Calu3 (cell line): ENCODE measurements around the gene GSDMA. TPM values are rescaled to one million over a fixed set of nuclear protein-coding genes. Genes with fewer than 3 reads are reported as not detected.

ENCODE experiments used
- BruUV-seq: library from RNA; stranded (reverse); fragments of 400-500 nt; replicated peaks from 2 replicates; lab custom pipeline; 2021; lab: Mats Ljungman, UMichigan
- CTCF ChIA-PET: fragments of 300-600 bp; sonication (Branson Sonifier 250); formaldehyde crosslinking; loops from one replicate; lab custom pipeline; 2022; ENCODE audit warnings: antibody characterized with exemption; lab: Charles Lee
- DNase-seq: peaks from one replicate; pipeline ENCODE4 v3.0.0; 2022
- H3K27ac Mint-ChIP-seq: one replicate; pipeline ENCODE4 v1.8.0; 2022; ENCODE audit warnings: mixed read lengths; ENCODE audit not compliant: unreplicated experiment
- H3K27me3 Mint-ChIP-seq: one replicate; pipeline ENCODE4 v1.8.0; 2022; ENCODE audit warnings: mixed read lengths; ENCODE audit not compliant: unreplicated experiment
- H3K36me3 Mint-ChIP-seq: one replicate; pipeline ENCODE4 v1.8.0; 2022; ENCODE audit warnings: mild to moderate bottlenecking, moderate library complexity, mixed read lengths; ENCODE audit not compliant: insufficient read depth, unreplicated experiment
- H3K4me1 Mint-ChIP-seq: one replicate; pipeline ENCODE4 v1.8.0; 2022; ENCODE audit warnings: mild to moderate bottlenecking, low read depth, mixed read lengths; ENCODE audit not compliant: unreplicated experiment
- H3K4me3 Mint-ChIP-seq: one replicate; pipeline ENCODE4 v1.8.0; 2022; ENCODE audit warnings: mild to moderate bottlenecking, low read depth, moderate library complexity, mixed read lengths; ENCODE audit not compliant: unreplicated experiment
- H3K9me3 Mint-ChIP-seq: one replicate; pipeline ENCODE4 v1.8.0; 2022; ENCODE audit warnings: low read depth, mixed read lengths; ENCODE audit not compliant: unreplicated experiment
- intact Hi-C: fragments of 100-400 bp; cut with micrococcal nuclease; formaldehyde crosslinking; loops from one replicate; pipeline ENCODE4 v1.10.0; 2022; ENCODE audit not compliant: unreplicated experiment
- total RNA-seq: library from RNA; stranded (reverse); gene quantifications from 2 replicates; pipeline ENCODE4 v1.2.3, GENCODE V29; 2022
- TF ChIP-seq, protein P1 (sequence below): fragments of 200-600 bp; IDR thresholded peaks from one replicate; pipeline ENCODE4 v1.8.0; 2022; ENCODE audit warnings: antibody characterized with exemption; ENCODE audit not compliant: unreplicated experiment

Gene GSDMA
- total RNA-seq, 1 experiment from 2014 or later, result 0.33 TPM

DNA sequence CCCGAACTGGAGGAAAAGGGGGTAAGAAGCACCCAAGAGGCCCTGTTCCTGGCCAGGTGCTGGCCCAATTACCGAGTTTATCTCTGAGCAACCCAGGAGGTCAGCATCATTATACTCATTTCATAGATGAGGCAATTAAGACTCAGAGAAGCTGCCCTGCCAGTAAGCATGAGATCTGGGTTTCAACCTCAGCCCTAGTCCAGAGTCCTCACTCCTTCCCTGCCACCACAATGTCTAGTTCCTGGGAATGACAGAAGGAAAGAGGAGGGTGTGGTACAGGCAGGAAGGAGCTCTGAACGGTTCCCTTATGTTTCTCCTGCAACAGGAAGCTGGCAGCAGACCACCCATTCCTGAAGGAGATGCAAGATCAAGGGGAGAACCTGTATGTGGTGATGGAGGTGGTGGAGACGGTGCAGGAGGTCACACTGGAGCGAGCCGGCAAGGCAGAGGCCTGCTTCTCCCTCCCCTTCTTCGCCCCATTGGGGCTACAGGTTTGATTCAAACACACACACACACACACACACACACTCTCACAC lies 7.4 kb downstream of the GSDMA start:
- TF ChIP-seq, protein P1, sequence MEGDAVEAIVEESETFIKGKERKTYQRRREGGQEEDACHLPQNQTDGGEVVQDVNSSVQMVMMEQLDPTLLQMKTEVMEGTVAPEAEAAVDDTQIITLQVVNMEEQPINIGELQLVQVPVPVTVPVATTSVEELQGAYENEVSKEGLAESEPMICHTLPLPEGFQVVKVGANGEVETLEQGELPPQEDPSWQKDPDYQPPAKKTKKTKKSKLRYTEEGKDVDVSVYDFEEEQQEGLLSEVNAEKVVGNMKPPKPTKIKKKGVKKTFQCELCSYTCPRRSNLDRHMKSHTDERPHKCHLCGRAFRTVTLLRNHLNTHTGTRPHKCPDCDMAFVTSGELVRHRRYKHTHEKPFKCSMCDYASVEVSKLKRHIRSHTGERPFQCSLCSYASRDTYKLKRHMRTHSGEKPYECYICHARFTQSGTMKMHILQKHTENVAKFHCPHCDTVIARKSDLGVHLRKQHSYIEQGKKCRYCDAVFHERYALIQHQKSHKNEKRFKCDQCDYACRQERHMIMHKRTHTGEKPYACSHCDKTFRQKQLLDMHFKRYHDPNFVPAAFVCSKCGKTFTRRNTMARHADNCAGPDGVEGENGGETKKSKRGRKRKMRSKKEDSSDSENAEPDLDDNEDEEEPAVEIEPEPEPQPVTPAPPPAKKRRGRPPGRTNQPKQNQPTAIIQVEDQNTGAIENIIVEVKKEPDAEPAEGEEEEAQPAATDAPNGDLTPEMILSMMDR, result no peak
- H3K9me3 Mint-ChIP-seq, result peaks cover 3% of the 10 kb centered on the region
- CTCF ChIA-PET, result interaction anchor here (0.6 to 109.6 kb wide), 23 partner anchors 2 to 1148 kb away, joined by 3 to 8195 read pairs (median 17); partner anchors contain the start of genes CSF3, ERBB2, GRB7 and GSDMA
- peak; percentile 83 for DNase-seq
- peaks cover 21% of the 10 kb centered on the region for H3K36me3 Mint-ChIP-seq
- H3K4me1 Mint-ChIP-seq, result peaks cover 26% of the 10 kb centered on the region
- H3K4me3 Mint-ChIP-seq, result peak overlapping the region; percentile 5
- intact Hi-C loops, result loop anchor here (1.0 kb wide), 1 partner anchor 11 kb away; no protein-coding TSS in a partner anchor
- H3K27ac Mint-ChIP-seq, result no peak overlapping the region
- BruUV-seq, result TSS peak; percentile 41
- peaks cover 69% of the 10 kb centered on the region for H3K27me3 Mint-ChIP-seq

DNA sequence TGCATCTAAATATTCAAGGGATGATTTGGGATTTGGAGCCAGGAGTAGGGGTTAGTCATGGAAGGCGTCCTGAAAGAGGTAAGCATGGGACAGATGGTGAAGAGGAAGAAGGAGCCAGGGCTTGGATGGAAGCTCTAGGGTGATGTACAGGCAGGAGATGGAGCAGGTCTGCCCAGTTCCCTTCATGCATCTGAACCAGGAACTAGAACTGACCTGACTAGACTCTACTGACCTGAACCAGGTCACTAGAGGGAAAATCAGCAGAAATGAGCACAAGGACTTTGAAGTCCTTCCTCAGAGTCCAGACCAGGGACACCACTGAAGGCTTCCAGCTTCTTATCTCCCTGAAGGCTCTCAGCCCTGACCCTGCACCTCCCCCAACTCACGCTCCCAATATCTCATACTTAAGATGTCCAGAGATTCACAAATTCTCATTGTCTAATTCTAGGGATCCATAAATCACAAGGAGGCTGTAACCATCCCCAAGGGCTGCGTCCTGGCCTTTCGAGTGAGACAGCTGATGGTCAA lies 8.3 kb downstream of the GSDMA start:
- Mint-ChIP-seq H3K27me3 (peaks cover 73% of the 10 kb centered on the region), H3K9me3 (peaks cover 3% of the 10 kb centered on the region), H3K27ac (no peak overlapping the region), H3K4me3 (no peak overlapping the region), H3K4me1 (peaks cover 26% of the 10 kb centered on the region), H3K36me3 (peaks cover 21% of the 10 kb centered on the region)
- DNase-seq, result no peak
- no TSS peak for BruUV-seq
- intact Hi-C loops, result no loop called here
- TF ChIP-seq, protein P1, result no peak
- CTCF ChIA-PET, result interaction anchor here (0.5 to 109.6 kb wide), 27 partner anchors 3 to 798 kb away, joined by 3 to 8195 read pairs (median 11); partner anchors contain the start of genes CSF3, ERBB2, GRB7 and GSDMA

DNA sequence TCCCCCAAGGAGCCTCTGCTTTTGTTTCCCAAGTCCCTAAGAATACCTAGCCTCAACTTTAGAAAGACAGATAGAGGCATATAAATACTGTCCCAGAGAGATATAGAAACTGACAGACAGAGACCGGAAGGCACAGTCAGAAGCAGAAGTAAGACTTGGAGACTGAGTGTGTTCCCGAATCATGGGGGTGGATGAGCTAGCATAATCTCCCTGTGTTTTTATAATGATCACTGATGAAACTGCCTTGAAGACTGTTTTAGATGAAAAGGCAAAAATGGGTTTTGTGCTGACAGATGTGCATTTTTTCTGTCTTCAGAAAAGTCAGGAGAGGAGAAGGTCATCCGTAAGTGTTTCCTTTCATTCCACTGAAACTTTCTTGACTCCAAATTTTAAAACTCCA lies 9.5 kb downstream of the GSDMA start:
- Mint-ChIP-seq H3K27ac (no peak overlapping the region), H3K4me3 (no peak overlapping the region), H3K27me3 (peaks cover 84% of the 10 kb centered on the region), H3K4me1 (peaks cover 17% of the 10 kb centered on the region), H3K36me3 (peaks cover 14% of the 10 kb centered on the region), H3K9me3 (no peaks in the 10 kb centered on the region)
- CTCF ChIA-PET, result interaction anchor here (0.5 to 109.6 kb wide), 25 partner anchors 4 to 516 kb away, joined by 3 to 8195 read pairs (median 8); partner anchors contain the start of genes CSF3, ERBB2, GRB7 and GSDMA
- BruUV-seq, result no TSS peak
- TF ChIP-seq, protein P1, result no peak
- intact Hi-C loops, result no loop called here
- no peak for DNase-seq

DNA sequence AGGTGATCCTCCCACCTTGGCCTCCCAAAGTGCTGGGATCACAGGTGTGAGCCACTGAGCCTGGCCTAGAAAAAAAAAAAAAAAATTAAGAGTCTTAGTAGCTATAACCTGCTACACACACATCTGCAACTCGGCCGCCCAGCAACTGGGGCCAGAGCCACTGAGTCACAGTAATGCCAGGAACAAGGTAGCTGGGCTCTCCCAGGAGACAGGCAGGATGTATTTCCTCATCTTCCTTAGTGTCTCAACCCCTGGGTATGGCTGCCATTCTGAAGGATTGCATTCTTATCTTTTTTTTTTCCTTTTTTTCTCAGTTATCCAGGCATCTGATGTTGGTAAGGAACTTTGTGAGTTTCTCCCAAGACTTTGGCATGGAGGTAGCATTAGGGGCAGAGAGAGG lies 10.7 kb downstream of the GSDMA start:
- CTCF ChIA-PET, result interaction anchor here (0.5 to 109.6 kb wide), 35 partner anchors 5 to 1369 kb away, joined by 3 to 8195 read pairs (median 5); partner anchors contain the start of genes CSF3, ERBB2, GRB7 and GSDMA
- no TSS peak for BruUV-seq
- peaks cover 85% of the 10 kb centered on the region for H3K27me3 Mint-ChIP-seq
- TF ChIP-seq, protein P1, result no peak
- no peak overlapping the region for H3K4me3 Mint-ChIP-seq
- no peak for DNase-seq
- no peaks in the 10 kb centered on the region for H3K9me3 Mint-ChIP-seq
- H3K4me1 Mint-ChIP-seq, result peaks cover 14% of the 10 kb centered on the region
- intact Hi-C loops, result no loop called here
- peaks cover 12% of the 10 kb centered on the region for H3K36me3 Mint-ChIP-seq
- H3K27ac Mint-ChIP-seq, result no peak overlapping the region
